HEK293T (cell line): ENCODE measurements around the gene FCRL4.

ENCODE experiments used
- ARNT ChIP-seq: fragments of 450-650 bp; IDR thresholded peaks from 2 replicates; pipeline ENCODE4 v1.6.1; 2017; ENCODE audit warnings: mild to moderate bottlenecking
- CTBP1 ChIP-seq: fragments of 450-650 bp; IDR thresholded peaks from 2 replicates; pipeline ENCODE4 v1.6.1; 2016; ENCODE audit warnings: borderline replicate concordance
- FOXA1 ChIP-seq: fragments of 450-650 bp; IDR thresholded peaks from 2 replicates; pipeline ENCODE4 v1.6.1; 2016; ENCODE audit warnings: mild to moderate bottlenecking
- FOXM1 ChIP-seq: fragments of 450-650 bp; IDR thresholded peaks from 2 replicates; pipeline ENCODE4 v1.6.1; 2017; ENCODE audit warnings: mild to moderate bottlenecking, borderline replicate concordance
- NFRKB ChIP-seq: fragments of 450-650 bp; IDR thresholded peaks from 2 replicates; pipeline ENCODE4 v1.6.1; 2016; ENCODE audit warnings: mild to moderate bottlenecking, moderate library complexity
- PKNOX1 ChIP-seq: fragments of 450-650 bp; IDR thresholded peaks from 2 replicates; pipeline ENCODE4 v1.6.1; 2016
- SP1 ChIP-seq: fragments of 450-650 bp; IDR thresholded peaks from 2 replicates; pipeline ENCODE4 v1.6.1; 2017
- SUZ12 ChIP-seq: fragments of 450-650 bp; IDR thresholded peaks from 2 replicates; pipeline ENCODE4 v1.6.1; 2016; ENCODE audit warnings: mild to moderate bottlenecking
- TARDBP ChIP-seq: fragments of 450-650 bp; IDR thresholded peaks from 2 replicates; pipeline ENCODE4 v1.6.1; 2016
- ZNF384 ChIP-seq: fragments of 450-650 bp; IDR thresholded peaks from 2 replicates; pipeline ENCODE4 v1.6.1; 2016

- TF ChIP-seq SP1 (no peak), ARNT (no peak), PKNOX1 (no peak), CTBP1 (no peak), ZNF384 (no peak), SUZ12 (no peak), FOXM1 (no peak), TARDBP (no peak), NFRKB (no peak), FOXA1 (no peak)
Measured at GRCh38 chr1:157566484-157567300, 31.2 kb downstream of the FCRL4 start.
